Activated CD4-positive, alpha-beta memory T cell treated with anti-CD3 and anti-CD28 coated beads for 36 hours (primary cell): ENCODE data around the gene TREH. TPM values are rescaled to one million over a fixed set of nuclear protein-coding genes. Genes with fewer than 3 reads are reported as not detected.
"Not testable (repeated sequence)": the region's sequence is repeated elsewhere in the genome, so short reads cannot be mapped to it uniquely, and the experiment has no call there.

Source experiments
- CTCF ChIA-PET: fragments of 350-600 bp; sonication (Branson Sonifier 250); formaldehyde crosslinking; loops from one replicate; lab custom pipeline; 2021; ENCODE audit warnings: antibody characterized with exemption, inconsistent platforms; lab: Charles Lee
- POLR2A ChIA-PET: fragments of 350-600 bp; sonication (Branson Sonifier 250); formaldehyde crosslinking; loops from one replicate; lab custom pipeline; 2021; ENCODE audit warnings: antibody characterized with exemption; lab: Charles Lee
- DNase-seq: peaks from one replicate; pipeline ENCODE4 v3.0.0-alpha.2; 2020
- H3K27ac Mint-ChIP-seq: one replicate; pipeline ENCODE4 v1.8.0; 2021; ENCODE audit warnings: mixed read lengths
- H3K27me3 Mint-ChIP-seq: one replicate; pipeline ENCODE4 v1.8.0; 2021; ENCODE audit warnings: mixed read lengths
- H3K36me3 Mint-ChIP-seq: one replicate; pipeline ENCODE4 v1.8.0; 2021; ENCODE audit warnings: mixed read lengths
- H3K4me1 Mint-ChIP-seq: one replicate; pipeline ENCODE4 v1.8.0; 2021; ENCODE audit warnings: low read depth, mixed read lengths
- H3K4me3 Mint-ChIP-seq: one replicate; pipeline ENCODE4 v1.8.0; 2021; ENCODE audit warnings: mild to moderate bottlenecking, mixed read lengths
- H3K9me3 Mint-ChIP-seq: one replicate; pipeline ENCODE4 v1.8.0; 2021; ENCODE audit warnings: mixed read lengths
- intact Hi-C: fragments of 100-400 bp; cut with micrococcal nuclease; formaldehyde crosslinking; loops from one replicate; pipeline ENCODE4 v1.15.1; 2023
- total RNA-seq, 2 experiments: library from RNA; stranded (reverse); gene quantifications; one replicate each; pipeline ENCODE4 v1.2.3, GENCODE V29; 2021

TREH gene
- total RNA-seq, 2 experiments from 2014 or later = not detected

GRCh38 chr11:118694185-118694584, 14.7 kb upstream of the TREH start:
- H3K4me1 Mint-ChIP-seq = peaks cover 63% of the 10 kb centered on the region
- intact Hi-C loops = loop anchor here (5.0 kb wide), 2 partner anchors 53 to 188 kb away; partner anchors contain the start of gene CXCR5
- ChIA-PET POLR2A (no interaction called here), CTCF (interaction anchor here (0.9 to 2.1 kb wide), 3 partner anchors 96 to 236 kb away, joined by 3 to 6 read pairs (median 5); partner anchors contain the start of gene DDX6)
- no peaks in the 10 kb centered on the region for H3K27me3 Mint-ChIP-seq
- H3K4me3 Mint-ChIP-seq = no peak overlapping the region
- H3K27ac Mint-ChIP-seq = no peak overlapping the region
- no peaks in the 10 kb centered on the region for H3K36me3 Mint-ChIP-seq
- H3K9me3 Mint-ChIP-seq = no peaks in the 10 kb centered on the region
- DNase-seq = no peak

- DNase-seq = peak; percentile 80
- Mint-ChIP-seq H3K27me3 (peaks cover 2% of the 10 kb centered on the region), H3K27ac (no peak overlapping the region), H3K4me1 (peaks cover 57% of the 10 kb centered on the region), H3K4me3 (no peak overlapping the region), H3K9me3 (no peaks in the 10 kb centered on the region), H3K36me3 (no peaks in the 10 kb centered on the region)
- intact Hi-C loops = loop anchor here (2.0 to 5.0 kb wide), 3 partner anchors 55 to 215 kb away; partner anchors contain the start of gene CXCR5
- ChIA-PET POLR2A (interaction anchor here (0.7 to 1.1 kb wide), 3 partner anchors 99 to 203 kb away, joined by 3 to 4 read pairs (median 3); partner anchors contain the start of gene DDX6), CTCF (interaction anchor here (0.8 to 1.3 kb wide), 6 partner anchors 15 to 262 kb away, joined by 3 to 8 read pairs (median 3); partner anchors contain the start of gene BCL9L)
These were observed 12.7 kb upstream of the TREH start for GRCh38 chr11:118691926-118692830.

- peak overlapping the region; percentile 79 for H3K4me3 Mint-ChIP-seq
- POLR2A ChIA-PET = interaction anchor here (1.3 kb wide), 1 partner anchor 204 kb away, joined by 4 read pairs; no protein-coding TSS in a partner anchor
- CTCF ChIA-PET = interaction anchor here (0.8 to 3.9 kb wide), 34 partner anchors 11 to 266 kb away, joined by 3 to 38 read pairs (median 7); partner anchors contain the start of genes BCL9L, CXCR5, DDX6 and TREH
- DNase-seq = no peak
- intact Hi-C loops = loop anchor here (1.0 to 5.0 kb wide), 6 partner anchors 57 to 266 kb away; partner anchors contain the start of genes CXCR5 and UPK2
- peaks cover 2% of the 10 kb centered on the region for H3K27me3 Mint-ChIP-seq
- H3K27ac Mint-ChIP-seq = no peak overlapping the region
- no peaks in the 10 kb centered on the region for H3K9me3 Mint-ChIP-seq
- peaks cover 45% of the 10 kb centered on the region for H3K4me1 Mint-ChIP-seq
- H3K36me3 Mint-ChIP-seq = no peaks in the 10 kb centered on the region
These were observed 11.3 kb upstream of the TREH start for GRCh38 chr11:118690553-118691304.

- H3K27ac Mint-ChIP-seq = peak overlapping the region; percentile 70
These were observed 10.6 kb upstream of the TREH start for GRCh38 chr11:118689852-118690552.

GRCh38 chr11:118689503-118689851, 10.0 kb upstream of the TREH start:
- H3K27ac Mint-ChIP-seq = no peak overlapping the region
- H3K27me3 Mint-ChIP-seq = peaks cover 2% of the 10 kb centered on the region
- POLR2A ChIA-PET = interaction anchor here (0.8 to 1.3 kb wide), 3 partner anchors 100 to 205 kb away, joined by 3 to 4 read pairs (median 4); partner anchors contain the start of gene CXCR5
- CTCF ChIA-PET = interaction anchor here (0.6 to 3.9 kb wide), 63 partner anchors 9 to 308 kb away, joined by 3 to 38 read pairs (median 5); partner anchors contain the start of genes BCL9L, CENATAC, CXCR5 and DDX6
- peaks cover 34% of the 10 kb centered on the region for H3K4me1 Mint-ChIP-seq
- H3K36me3 Mint-ChIP-seq = no peaks in the 10 kb centered on the region
- DNase-seq = no peak
- intact Hi-C loops = no loop called here
- no peaks in the 10 kb centered on the region for H3K9me3 Mint-ChIP-seq
- no peak overlapping the region for H3K4me3 Mint-ChIP-seq

More at GRCh38 chr11:118689852-118690552, 10.6 kb upstream of the TREH start:
- Mint-ChIP-seq H3K36me3 (no peaks in the 10 kb centered on the region), H3K9me3 (no peaks in the 10 kb centered on the region), H3K4me1 (peaks cover 39% of the 10 kb centered on the region), H3K27me3 (peaks cover 2% of the 10 kb centered on the region), H3K4me3 (peak overlapping the region; percentile 79)
- peak; percentile 94 for DNase-seq
- POLR2A ChIA-PET = interaction anchor here (0.8 to 1.3 kb wide), 3 partner anchors 100 to 205 kb away, joined by 3 to 4 read pairs (median 4); partner anchors contain the start of gene CXCR5
- intact Hi-C loops = loop anchor here (1.0 to 5.0 kb wide), 6 partner anchors 57 to 266 kb away; partner anchors contain the start of genes CXCR5 and UPK2
- CTCF ChIA-PET = interaction anchor here (0.6 to 3.9 kb wide), 65 partner anchors 9 to 308 kb away, joined by 3 to 38 read pairs (median 5); partner anchors contain the start of genes BCL9L, CENATAC, CXCR5 and DDX6

- Mint-ChIP-seq H3K27ac (no peak overlapping the region), H3K27me3 (peaks cover 2% of the 10 kb centered on the region), H3K36me3 (no peaks in the 10 kb centered on the region), H3K4me1 (peaks cover 32% of the 10 kb centered on the region), H3K9me3 (no peaks in the 10 kb centered on the region), H3K4me3 (no peak overlapping the region)
- intact Hi-C loops = no loop called here
- DNase-seq = no peak
- POLR2A ChIA-PET = interaction anchor here (0.8 to 1.3 kb wide), 3 partner anchors 104 to 206 kb away, joined by 3 to 4 read pairs (median 3); no protein-coding TSS in a partner anchor
- CTCF ChIA-PET = interaction anchor here (0.7 to 3.9 kb wide), 36 partner anchors 9 to 309 kb away, joined by 3 to 38 read pairs (median 8); partner anchors contain the start of genes CENATAC, CXCR5, DDX6 and TREH
These were observed 9.5 kb upstream of the TREH start for GRCh38 chr11:118688851-118689502.

GRCh38 chr11:118688339-118688738, 8.9 kb upstream of the TREH start:
- H3K27ac Mint-ChIP-seq, H3K4me3 Mint-ChIP-seq, H3K9me3 Mint-ChIP-seq, H3K27me3 Mint-ChIP-seq, intact Hi-C loops, H3K36me3 Mint-ChIP-seq: not testable (repeated sequence)
- DNase-seq = peak; percentile 49
- peaks cover 32% of the 10 kb centered on the region for H3K4me1 Mint-ChIP-seq
- POLR2A ChIA-PET = interaction anchor here (0.8 to 1.2 kb wide), 2 partner anchors 104 to 206 kb away, joined by 3 read pairs; no protein-coding TSS in a partner anchor
- CTCF ChIA-PET = interaction anchor here (2.3 to 3.9 kb wide), 2 partner anchors 241 to 272 kb away, joined by 11 to 38 read pairs; no protein-coding TSS in a partner anchor

- no peaks in the 10 kb centered on the region for H3K36me3 Mint-ChIP-seq
- ChIA-PET POLR2A (interaction anchor here (1.2 kb wide), 1 partner anchor 206 kb away, joined by 3 read pairs; no protein-coding TSS in a partner anchor), CTCF (interaction anchor here (0.6 to 3.9 kb wide), 3 partner anchors 14 to 273 kb away, joined by 3 to 38 read pairs (median 11); no protein-coding TSS in a partner anchor)
- no peak for DNase-seq
- H3K27ac Mint-ChIP-seq = no peak overlapping the region
- intact Hi-C loops = no loop called here
- H3K27me3 Mint-ChIP-seq = peaks cover 2% of the 10 kb centered on the region
- no peaks in the 10 kb centered on the region for H3K9me3 Mint-ChIP-seq
- H3K4me3 Mint-ChIP-seq = no peak overlapping the region
- H3K4me1 Mint-ChIP-seq = peaks cover 32% of the 10 kb centered on the region
These were observed 8.5 kb upstream of the TREH start for GRCh38 chr11:118687906-118688305.

GRCh38 chr11:118684187-118684586, 4.7 kb upstream of the TREH start:
- Mint-ChIP-seq H3K4me3 (no peak overlapping the region), H3K9me3 (no peaks in the 10 kb centered on the region), H3K27ac (no peak overlapping the region), H3K36me3 (no peaks in the 10 kb centered on the region), H3K27me3 (peaks cover 2% of the 10 kb centered on the region), H3K4me1 (peaks cover 5% of the 10 kb centered on the region)
- no peak for DNase-seq
- POLR2A ChIA-PET = no interaction called here
- CTCF ChIA-PET = interaction anchor here (0.6 to 0.9 kb wide), 2 partner anchors 198 to 245 kb away, joined by 3 read pairs; no protein-coding TSS in a partner anchor
- intact Hi-C loops = no loop called here

- H3K4me3 Mint-ChIP-seq, DNase-seq, intact Hi-C loops, H3K9me3 Mint-ChIP-seq, H3K27me3 Mint-ChIP-seq, H3K27ac Mint-ChIP-seq, POLR2A ChIA-PET, H3K36me3 Mint-ChIP-seq, H3K4me1 Mint-ChIP-seq, CTCF ChIA-PET: not testable (repeated sequence)
These were observed 3.5 kb upstream of the TREH start for GRCh38 chr11:118682939-118683338.
